ENCODE results near the gene NEK4.

NEK4 gene

GRCh38 chr3:52793702-52794611 lies 23.2 kb upstream of the NEK4 start:
- DNase-seq, result no peak
- Histone ChIP-seq H3K27ac (ENCODE audit: insufficient read depth, low read length, poor library complexity, severe bottlenecking) (no peak overlapping the region), H3K4me3 (ENCODE audit: insufficient read depth, low read depth, low read length, poor library complexity, severe bottlenecking) (no peak overlapping the region), H3K4me1 (ENCODE audit: control insufficient read depth, insufficient read depth, low read length, poor library complexity, severe bottlenecking) (no peaks in the 10 kb centered on the region), H3K27me3 (replicated peaks; ENCODE audit: control insufficient read depth, insufficient read depth, low read length, poor library complexity, severe bottlenecking) (no peaks in the 10 kb centered on the region), H3K36me3 (ENCODE audit: control insufficient read depth, insufficient read depth, low read length) (no peaks in the 10 kb centered on the region), H3K9me3 (ENCODE audit: control insufficient read depth, low read length) (no peaks in the 10 kb centered on the region)

DNA sequence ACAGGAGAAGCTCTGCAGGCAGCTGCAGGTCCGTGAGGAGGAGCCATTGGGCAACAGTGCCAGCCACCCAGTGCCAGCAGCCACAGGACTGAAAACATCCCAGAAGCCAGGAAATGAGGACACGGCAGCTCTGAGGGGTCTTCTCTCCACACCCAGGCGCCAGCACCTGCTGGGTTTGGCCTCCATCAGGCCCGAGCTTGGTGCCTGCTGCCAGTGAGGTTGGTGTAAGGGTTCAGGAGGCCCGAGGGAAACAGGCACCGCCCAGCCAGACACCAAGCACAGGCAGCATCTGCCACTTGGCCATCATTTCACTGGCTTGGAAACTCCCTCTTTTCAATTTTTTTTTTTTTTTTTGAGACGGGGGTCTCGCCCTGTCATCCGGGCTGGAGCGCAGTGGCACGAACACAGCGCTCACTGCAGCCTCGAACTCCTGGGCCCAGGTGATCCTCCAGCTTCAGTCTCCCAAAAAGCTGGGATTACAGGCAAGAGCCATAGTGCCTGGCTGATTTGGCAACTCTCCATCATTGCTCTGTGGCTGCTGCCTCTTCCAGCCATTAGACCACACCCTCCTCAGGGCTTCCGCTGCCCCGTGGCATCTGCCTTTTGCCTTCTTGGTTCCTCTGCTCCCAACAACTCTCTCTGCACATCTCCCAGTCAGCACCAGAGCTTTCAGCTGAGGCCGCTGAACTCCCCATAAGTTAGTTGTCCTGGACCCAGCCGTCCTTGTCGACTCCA lies 22.4 kb upstream of the NEK4 start:
- DNase-seq, result no peak
- Histone ChIP-seq H3K4me1 (ENCODE audit: control insufficient read depth, insufficient read depth, low read length, poor library complexity, severe bottlenecking) (no peaks in the 10 kb centered on the region), H3K4me3 (ENCODE audit: insufficient read depth, low read depth, low read length, poor library complexity, severe bottlenecking) (no peak overlapping the region), H3K9me3 (ENCODE audit: control insufficient read depth, low read length) (no peaks in the 10 kb centered on the region), H3K36me3 (ENCODE audit: control insufficient read depth, insufficient read depth, low read length) (no peaks in the 10 kb centered on the region), H3K27me3 (replicated peaks; ENCODE audit: control insufficient read depth, insufficient read depth, low read length, poor library complexity, severe bottlenecking) (no peaks in the 10 kb centered on the region), H3K27ac (ENCODE audit: insufficient read depth, low read length, poor library complexity, severe bottlenecking) (no peak overlapping the region)

GRCh38 chr3:52792413-52792812 lies 21.7 kb upstream of the NEK4 start:
- Histone ChIP-seq H3K9me3 (ENCODE audit: control insufficient read depth, low read length) (no peaks in the 10 kb centered on the region), H3K27ac (ENCODE audit: insufficient read depth, low read length, poor library complexity, severe bottlenecking) (no peak overlapping the region), H3K36me3 (ENCODE audit: control insufficient read depth, insufficient read depth, low read length) (no peaks in the 10 kb centered on the region), H3K27me3 (replicated peaks; ENCODE audit: control insufficient read depth, insufficient read depth, low read length, poor library complexity, severe bottlenecking) (no peaks in the 10 kb centered on the region), H3K4me3 (ENCODE audit: insufficient read depth, low read depth, low read length, poor library complexity, severe bottlenecking) (no peak overlapping the region), H3K4me1 (ENCODE audit: control insufficient read depth, insufficient read depth, low read length, poor library complexity, severe bottlenecking) (no peaks in the 10 kb centered on the region)
- DNase-seq, result no peak

GRCh38 chr3:52791928-52792327 lies 21.2 kb upstream of the NEK4 start:
- no peaks in the 10 kb centered on the region for H3K9me3 ChIP-seq (ENCODE audit: control insufficient read depth, low read length)
- H3K4me3 ChIP-seq (ENCODE audit: insufficient read depth, low read depth, low read length, poor library complexity, severe bottlenecking), result no peak overlapping the region
- no peak overlapping the region for H3K27ac ChIP-seq (ENCODE audit: insufficient read depth, low read length, poor library complexity, severe bottlenecking)
- no peak for DNase-seq
- no peaks in the 10 kb centered on the region for H3K27me3 ChIP-seq (replicated peaks; ENCODE audit: control insufficient read depth, insufficient read depth, low read length, poor library complexity, severe bottlenecking)
- no peaks in the 10 kb centered on the region for H3K36me3 ChIP-seq (ENCODE audit: control insufficient read depth, insufficient read depth, low read length)
- H3K4me1 ChIP-seq (ENCODE audit: control insufficient read depth, insufficient read depth, low read length, poor library complexity, severe bottlenecking), result no peaks in the 10 kb centered on the region

GRCh38 chr3:52791366-52791765 lies 20.6 kb upstream of the NEK4 start:
- no peak overlapping the region for H3K27ac ChIP-seq (ENCODE audit: insufficient read depth, low read length, poor library complexity, severe bottlenecking)
- H3K4me3 ChIP-seq (ENCODE audit: insufficient read depth, low read depth, low read length, poor library complexity, severe bottlenecking), result no peak overlapping the region
- H3K36me3 ChIP-seq (ENCODE audit: control insufficient read depth, insufficient read depth, low read length), result no peaks in the 10 kb centered on the region
- no peaks in the 10 kb centered on the region for H3K27me3 ChIP-seq (replicated peaks; ENCODE audit: control insufficient read depth, insufficient read depth, low read length, poor library complexity, severe bottlenecking)
- no peak for DNase-seq
- H3K9me3 ChIP-seq (ENCODE audit: control insufficient read depth, low read length), result no peaks in the 10 kb centered on the region
- no peaks in the 10 kb centered on the region for H3K4me1 ChIP-seq (ENCODE audit: control insufficient read depth, insufficient read depth, low read length, poor library complexity, severe bottlenecking)

GRCh38 chr3:52790741-52791140 lies 20.0 kb upstream of the NEK4 start:
- H3K27me3 ChIP-seq (replicated peaks; ENCODE audit: control insufficient read depth, insufficient read depth, low read length, poor library complexity, severe bottlenecking), result no peaks in the 10 kb centered on the region
- H3K36me3 ChIP-seq (ENCODE audit: control insufficient read depth, insufficient read depth, low read length), result no peaks in the 10 kb centered on the region
- no peak for DNase-seq

GRCh38 chr3:52790337-52790736 lies 19.6 kb upstream of the NEK4 start:
- Histone ChIP-seq H3K36me3 (ENCODE audit: control insufficient read depth, insufficient read depth, low read length) (no peaks in the 10 kb centered on the region), H3K27ac (ENCODE audit: insufficient read depth, low read length, poor library complexity, severe bottlenecking) (no peak overlapping the region), H3K4me3 (ENCODE audit: insufficient read depth, low read depth, low read length, poor library complexity, severe bottlenecking) (no peak overlapping the region), H3K27me3 (replicated peaks; ENCODE audit: control insufficient read depth, insufficient read depth, low read length, poor library complexity, severe bottlenecking) (no peaks in the 10 kb centered on the region), H3K4me1 (ENCODE audit: control insufficient read depth, insufficient read depth, low read length, poor library complexity, severe bottlenecking) (no peaks in the 10 kb centered on the region), H3K9me3 (ENCODE audit: control insufficient read depth, low read length) (no peaks in the 10 kb centered on the region)
- no peak for DNase-seq

More at GRCh38 chr3:52790741-52791140, 20.0 kb upstream of the NEK4 start:
- H3K27ac ChIP-seq (ENCODE audit: insufficient read depth, low read length, poor library complexity, severe bottlenecking), result no peak overlapping the region
- no peaks in the 10 kb centered on the region for H3K4me1 ChIP-seq (ENCODE audit: control insufficient read depth, insufficient read depth, low read length, poor library complexity, severe bottlenecking)
- no peak overlapping the region for H3K4me3 ChIP-seq (ENCODE audit: insufficient read depth, low read depth, low read length, poor library complexity, severe bottlenecking)
- no peaks in the 10 kb centered on the region for H3K9me3 ChIP-seq (ENCODE audit: control insufficient read depth, low read length)

GRCh38 chr3:52789746-52790040 lies 19.0 kb upstream of the NEK4 start:
- H3K4me1 ChIP-seq (ENCODE audit: control insufficient read depth, insufficient read depth, low read length, poor library complexity, severe bottlenecking), result no peaks in the 10 kb centered on the region
- no peaks in the 10 kb centered on the region for H3K27me3 ChIP-seq (replicated peaks; ENCODE audit: control insufficient read depth, insufficient read depth, low read length, poor library complexity, severe bottlenecking)
- no peak overlapping the region for H3K27ac ChIP-seq (ENCODE audit: insufficient read depth, low read length, poor library complexity, severe bottlenecking)
- DNase-seq, result no peak
- no peaks in the 10 kb centered on the region for H3K9me3 ChIP-seq (ENCODE audit: control insufficient read depth, low read length)
- H3K36me3 ChIP-seq (ENCODE audit: control insufficient read depth, insufficient read depth, low read length), result no peaks in the 10 kb centered on the region
- H3K4me3 ChIP-seq (ENCODE audit: insufficient read depth, low read depth, low read length, poor library complexity, severe bottlenecking), result no peak overlapping the region

DNA sequence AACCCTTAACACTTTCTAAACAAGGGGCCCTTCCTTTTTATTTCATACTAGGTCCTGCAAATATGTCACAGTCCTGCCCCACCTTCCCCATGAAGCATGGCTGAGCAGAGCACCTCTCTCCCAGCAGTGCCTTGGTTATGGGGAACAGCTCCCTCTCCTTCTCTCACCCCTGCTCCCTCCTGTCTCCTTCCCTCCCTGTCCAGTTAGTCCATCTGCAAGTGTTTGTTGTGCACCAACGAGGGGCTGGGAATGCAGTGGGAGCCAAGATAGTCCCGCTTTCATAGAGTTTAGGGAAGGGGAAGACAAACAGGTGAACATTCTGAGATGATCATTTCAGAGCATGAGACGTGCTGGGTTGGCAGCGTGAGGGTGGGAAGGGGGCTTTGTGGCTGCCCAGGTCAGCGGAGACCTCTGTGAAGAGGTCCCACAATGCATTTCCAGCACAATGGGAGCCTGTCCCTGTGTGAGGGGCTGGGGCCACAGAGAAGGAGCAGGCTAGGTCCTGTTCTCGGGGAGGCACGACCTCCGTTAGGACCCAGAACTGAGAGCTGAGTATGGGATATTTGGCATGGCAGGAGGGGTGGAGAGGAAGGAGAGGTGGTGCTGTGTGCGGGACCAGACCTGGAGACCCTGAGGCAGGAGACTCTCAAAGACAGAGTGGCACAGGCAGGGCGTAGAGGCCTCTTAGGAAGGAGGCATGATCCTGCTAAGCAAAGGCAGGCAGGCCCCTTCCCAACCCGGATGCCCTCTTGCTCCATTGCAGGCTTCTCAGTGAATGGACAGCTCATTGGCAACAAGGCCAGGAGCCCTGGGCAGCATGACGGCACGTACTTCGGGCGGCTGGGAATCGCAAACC lies 18.4 kb upstream of the NEK4 start:
- Histone ChIP-seq H3K4me1 (ENCODE audit: control insufficient read depth, insufficient read depth, low read length, poor library complexity, severe bottlenecking) (no peaks in the 10 kb centered on the region), H3K27ac (ENCODE audit: insufficient read depth, low read length, poor library complexity, severe bottlenecking) (no peak overlapping the region), H3K36me3 (ENCODE audit: control insufficient read depth, insufficient read depth, low read length) (no peaks in the 10 kb centered on the region), H3K9me3 (ENCODE audit: control insufficient read depth, low read length) (no peaks in the 10 kb centered on the region), H3K27me3 (replicated peaks; ENCODE audit: control insufficient read depth, insufficient read depth, low read length, poor library complexity, severe bottlenecking) (no peaks in the 10 kb centered on the region), H3K4me3 (ENCODE audit: insufficient read depth, low read depth, low read length, poor library complexity, severe bottlenecking) (no peak overlapping the region)
- no peak for DNase-seq

Data from effector memory CD4-positive, alpha-beta T cell (primary cell).